HG02938 (cell line): ENCODE data around the gene PRPS1.
"Not testable (repeated sequence)": the region's sequence is repeated elsewhere in the genome, so short reads cannot be mapped to it uniquely, and the experiment has no call there.

Experiments used
- ATAC-seq: cut with Tn5 transposase; IDR thresholded peaks from one replicate; pipeline ENCODE4 v1.9.1; 2021; ENCODE audit warnings: mild to moderate bottlenecking, moderate library complexity; ENCODE audit not compliant: unreplicated experiment

The PRPS1 gene

GRCh38 chrX:107629540-107629909, 1.2 kb downstream of the PRPS1 start:
- ATAC-seq, result no peak

GRCh38 chrX:107630031-107630689, 1.9 kb downstream of the PRPS1 start:
- no peak for ATAC-seq

- no peak for ATAC-seq
Measured at GRCh38 chrX:107632346-107632745, 4.0 kb downstream of the PRPS1 start.

- ATAC-seq, result no peak
Measured at GRCh38 chrX:107646735-107647134, 18.4 kb downstream of the PRPS1 start.

GRCh38 chrX:107648332-107648731, 20.0 kb downstream of the PRPS1 start:
- no peak for ATAC-seq

- ATAC-seq, result no peak
Measured at GRCh38 chrX:107654566-107654871, 26.2 kb downstream of the PRPS1 start.

- no peak for ATAC-seq
Measured at GRCh38 chrX:107654872-107655761, 26.8 kb downstream of the PRPS1 start.

- no peak for ATAC-seq
Measured at GRCh38 chrX:107656978-107657377, 28.7 kb downstream of the PRPS1 start.

GRCh38 chrX:107658660-107659059, 30.4 kb downstream of the PRPS1 start:
- ATAC-seq, result no peak

- no peak for ATAC-seq
Measured at GRCh38 chrX:107659286-107659685, 31.0 kb downstream of the PRPS1 start.

GRCh38 chrX:107659768-107660167, 31.5 kb downstream of the PRPS1 start:
- no peak for ATAC-seq

GRCh38 chrX:107662145-107662544, 33.8 kb downstream of the PRPS1 start:
- no peak for ATAC-seq

GRCh38 chrX:107662824-107663223, 34.5 kb downstream of the PRPS1 start:
- no peak for ATAC-seq

- no peak for ATAC-seq
Measured at GRCh38 chrX:107666931-107667330, 38.6 kb downstream of the PRPS1 start.

GRCh38 chrX:107667426-107667825, 39.1 kb downstream of the PRPS1 start:
- ATAC-seq, result no peak

- ATAC-seq, result not testable (repeated sequence)
Measured at GRCh38 chrX:107668710-107669109, 40.4 kb downstream of the PRPS1 start.

GRCh38 chrX:107669261-107669660, 41.0 kb downstream of the PRPS1 start:
- ATAC-seq, result no peak

GRCh38 chrX:107669885-107670628, 41.7 kb downstream of the PRPS1 start:
- ATAC-seq, result no peak

GRCh38 chrX:107671256-107671655, 42.9 kb downstream of the PRPS1 start:
- not testable (repeated sequence) for ATAC-seq

- no peak for ATAC-seq
Measured at GRCh38 chrX:107672955-107673378, 44.7 kb downstream of the PRPS1 start.

- peak; percentile 2 for ATAC-seq
Measured at GRCh38 chrX:107673431-107673830, 45.1 kb downstream of the PRPS1 start.
